Fibroblast of skin of scalp (primary cell): ENCODE data around the gene PROB1.
"Not testable (repeated sequence)": the region's sequence is repeated elsewhere in the genome, so short reads cannot be mapped to it uniquely, and the experiment has no call there.

Experiments
- DNase-seq: peaks from one replicate; pipeline ENCODE4 v3.0.0-alpha.2; 2013

PROB1 gene

GRCh38 chr5:139378101-139378825 lies 16.6 kb downstream of the PROB1 start:
- no peak for DNase-seq

DNA sequence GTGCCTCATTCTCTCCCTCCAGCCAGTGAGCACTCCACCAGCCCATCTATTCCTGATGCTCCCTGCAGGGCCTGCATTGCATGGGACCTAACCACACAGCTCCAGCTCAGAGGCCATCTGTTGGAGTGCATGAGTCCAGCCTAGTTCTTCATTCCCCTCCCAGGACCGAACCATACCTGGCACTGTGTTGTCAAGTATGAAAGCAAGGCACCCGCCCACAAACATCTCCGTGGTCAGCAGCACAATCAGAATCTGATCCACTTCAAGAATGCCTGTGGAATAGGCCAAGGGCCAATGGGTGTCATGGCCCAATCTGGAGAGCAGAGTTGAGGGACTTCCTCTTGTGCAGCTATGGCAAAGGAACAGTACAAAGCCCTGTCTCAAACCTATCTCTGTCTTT lies 17.7 kb downstream of the PROB1 start:
- no peak for DNase-seq

GRCh38 chr5:139376364-139376763 lies 18.5 kb downstream of the PROB1 start:
- DNase-seq: no peak

DNA sequence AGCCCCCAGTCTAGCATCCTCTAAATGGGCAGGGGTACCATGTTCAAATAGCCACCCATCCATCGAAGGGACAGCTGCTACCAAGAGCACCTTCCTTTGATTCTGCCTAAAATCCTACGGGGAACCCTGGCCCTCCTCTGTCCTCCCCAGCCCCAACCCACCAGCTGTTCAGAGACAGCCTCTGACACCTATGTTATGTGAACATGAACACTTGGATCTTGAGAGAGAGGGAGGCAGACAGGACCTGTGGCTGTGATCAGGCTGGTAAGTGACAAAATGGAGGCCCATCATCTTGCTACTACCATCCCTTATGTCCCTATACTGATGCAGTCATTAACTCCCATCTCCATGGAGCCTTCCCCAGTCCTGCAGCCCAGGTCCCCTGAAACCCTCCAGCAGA lies 20.0 kb downstream of the PROB1 start:
- DNase-seq: no peak

- DNase-seq: no peak
Measured at GRCh38 chr5:139371482-139372435, 23.1 kb downstream of the PROB1 start.

DNA sequence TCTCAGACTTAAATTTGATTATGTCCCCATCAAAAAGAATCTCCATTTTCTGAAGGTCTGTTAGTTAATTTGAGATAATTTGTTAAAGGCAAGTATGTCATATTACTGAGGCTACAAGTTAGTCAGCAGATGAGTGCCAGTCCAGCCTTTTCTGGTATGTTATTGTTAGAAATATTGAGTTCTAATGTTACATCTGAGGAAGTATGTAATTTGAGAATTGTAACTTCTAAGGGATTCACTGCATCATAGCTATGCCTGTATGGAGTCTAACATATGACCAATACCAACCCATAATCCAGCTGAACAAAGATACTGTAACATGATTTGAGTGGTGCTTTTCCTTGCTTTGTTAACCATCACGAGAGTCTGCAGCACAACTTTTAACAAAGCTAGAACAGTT lies 25.7 kb downstream of the PROB1 start:
- DNase-seq: peak; percentile 72

- DNase-seq: no peak
Measured at GRCh38 chr5:139368613-139369012, 26.3 kb downstream of the PROB1 start.

DNA sequence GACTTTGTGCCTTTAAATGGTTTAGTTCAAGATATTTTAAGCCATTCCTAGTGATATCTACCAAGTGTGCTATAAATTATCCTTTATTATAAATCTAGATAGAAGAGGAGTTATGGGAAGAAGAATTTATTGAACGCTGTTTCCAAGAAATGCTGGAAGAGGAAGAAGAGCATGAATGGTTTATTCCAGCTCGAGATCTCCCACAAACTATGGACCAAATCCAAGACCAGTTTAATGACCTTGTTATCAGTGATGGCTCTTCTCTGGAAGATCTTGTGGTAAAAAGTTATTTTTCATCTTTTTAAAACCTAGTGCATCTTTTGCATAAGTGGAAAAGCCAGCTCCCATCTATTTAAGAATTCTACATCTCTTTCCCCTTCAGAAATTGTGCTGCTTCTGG lies 30.4 kb downstream of the PROB1 start:
- no peak for DNase-seq

DNA sequence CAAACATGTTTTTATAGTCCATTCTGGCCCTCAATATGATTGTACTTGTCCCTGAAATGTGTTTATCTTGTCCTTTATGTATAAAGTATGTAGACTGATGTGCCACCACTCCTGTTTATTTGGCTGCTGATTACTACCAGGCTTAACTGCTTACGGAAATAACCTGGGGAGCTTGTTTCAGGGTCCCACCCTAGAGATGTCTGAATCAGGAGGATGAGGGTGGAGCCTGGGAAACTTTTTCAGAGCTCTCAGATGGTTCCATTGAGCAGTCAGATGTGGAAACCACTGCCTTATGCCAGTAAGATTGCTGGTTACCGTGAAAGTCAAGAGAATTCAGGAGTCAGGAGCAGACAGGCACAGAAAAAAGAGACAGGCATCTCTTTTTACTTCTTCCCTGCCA lies 31.0 kb downstream of the PROB1 start:
- no peak for DNase-seq

GRCh38 chr5:139361835-139362429 lies 33.0 kb downstream of the PROB1 start:
- no peak for DNase-seq

DNA sequence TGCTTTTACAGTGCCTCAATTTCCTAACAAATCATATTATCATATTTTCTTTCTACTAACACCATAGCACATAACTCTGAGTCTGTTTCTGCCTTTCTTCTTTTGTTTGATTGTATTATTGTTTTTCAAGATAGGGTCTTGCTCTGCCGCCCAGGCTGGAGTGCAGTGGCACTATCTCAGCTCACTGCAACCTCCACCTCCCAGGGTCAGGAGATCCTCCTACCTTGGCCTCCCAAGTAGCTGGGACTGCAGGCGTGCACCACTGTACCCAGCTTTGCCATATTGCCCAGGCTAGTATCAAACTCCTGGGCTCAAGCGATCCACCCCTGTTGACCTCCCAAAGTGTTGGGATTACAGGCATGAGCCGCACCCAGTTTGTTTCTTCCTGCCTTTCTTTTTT lies 34.5 kb downstream of the PROB1 start:
- no peak for DNase-seq

GRCh38 chr5:139358064-139358463 lies 36.8 kb downstream of the PROB1 start:
- DNase-seq: no peak

DNA sequence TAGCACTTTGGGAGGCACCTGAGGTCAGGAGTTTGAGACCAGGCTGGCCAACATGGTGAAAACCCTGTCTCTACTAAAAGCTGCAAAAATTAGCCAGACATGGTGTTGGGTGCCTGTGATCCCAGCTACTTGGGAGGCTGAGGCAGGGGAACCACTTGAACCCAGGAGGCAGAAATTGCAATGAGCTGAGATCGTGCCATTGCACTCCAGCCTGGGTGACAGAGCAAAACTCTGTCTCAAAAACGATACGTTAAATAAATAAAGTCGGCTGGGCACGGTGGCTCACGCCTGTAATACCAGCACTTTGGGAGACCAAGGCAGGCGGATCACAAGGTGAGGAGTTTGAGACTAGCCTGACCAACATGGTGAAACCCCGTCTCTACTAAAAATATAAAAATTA lies 39.0 kb downstream of the PROB1 start:
- DNase-seq: not testable (repeated sequence)

DNA sequence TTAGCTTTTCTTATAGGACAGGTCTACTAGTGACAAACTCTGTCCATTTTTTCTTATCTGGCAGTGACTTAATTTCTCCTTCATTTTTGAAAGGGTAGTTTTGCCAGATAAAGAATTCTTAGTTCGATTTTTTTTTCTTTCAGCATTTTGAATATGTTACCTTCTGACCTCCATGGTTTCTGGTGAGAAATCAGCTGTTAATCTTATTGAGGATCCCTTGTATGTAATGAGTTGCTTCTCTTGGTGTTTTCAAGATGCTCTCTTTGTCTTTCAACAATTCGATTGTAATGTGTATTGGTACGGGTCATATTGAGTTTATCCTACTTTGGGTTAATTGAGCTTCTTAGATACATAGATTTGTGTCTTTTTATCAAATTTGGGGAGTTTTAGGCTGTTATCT lies 40.7 kb downstream of the PROB1 start:
- no peak for DNase-seq

DNA sequence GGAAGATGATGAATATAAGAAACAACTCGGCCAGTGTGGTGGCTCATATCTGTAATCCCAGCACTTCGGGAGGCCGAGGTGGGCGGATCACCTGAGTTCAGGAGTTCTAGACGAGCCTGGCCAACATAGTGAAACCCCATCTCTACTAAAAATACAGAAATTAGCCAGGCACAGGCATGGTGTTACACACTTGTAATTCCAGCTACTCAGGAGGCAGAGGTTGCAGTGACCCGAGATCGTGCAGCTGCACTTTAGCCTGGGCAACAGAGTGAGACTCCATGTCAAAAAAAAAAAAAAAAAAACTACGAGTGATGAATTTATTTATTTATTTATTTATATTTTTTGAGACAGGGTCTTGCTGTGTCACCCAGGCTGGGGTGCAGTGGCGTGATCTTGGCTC lies 47.0 kb downstream of the PROB1 start:
- DNase-seq: not testable (repeated sequence)

DNA sequence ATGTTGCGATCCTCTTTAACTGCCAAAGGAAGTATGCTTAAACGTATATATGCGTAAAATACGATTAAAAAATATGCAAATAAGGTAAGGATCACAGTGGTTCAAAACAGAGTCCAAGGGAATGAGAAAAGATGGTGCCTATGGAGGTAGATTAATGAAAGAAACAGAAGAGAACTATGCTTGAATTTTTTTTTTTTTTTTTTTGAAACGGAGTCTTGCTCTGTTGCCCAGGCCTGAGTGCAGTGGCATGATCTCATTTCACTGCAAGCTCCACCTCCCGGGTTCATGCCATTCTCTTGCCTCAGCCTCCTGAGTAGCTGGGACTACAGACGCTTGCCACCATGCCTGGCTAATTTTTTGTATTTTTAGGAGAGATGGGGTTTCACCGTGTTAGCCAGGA lies 49.5 kb downstream of the PROB1 start:
- not testable (repeated sequence) for DNase-seq

DNA sequence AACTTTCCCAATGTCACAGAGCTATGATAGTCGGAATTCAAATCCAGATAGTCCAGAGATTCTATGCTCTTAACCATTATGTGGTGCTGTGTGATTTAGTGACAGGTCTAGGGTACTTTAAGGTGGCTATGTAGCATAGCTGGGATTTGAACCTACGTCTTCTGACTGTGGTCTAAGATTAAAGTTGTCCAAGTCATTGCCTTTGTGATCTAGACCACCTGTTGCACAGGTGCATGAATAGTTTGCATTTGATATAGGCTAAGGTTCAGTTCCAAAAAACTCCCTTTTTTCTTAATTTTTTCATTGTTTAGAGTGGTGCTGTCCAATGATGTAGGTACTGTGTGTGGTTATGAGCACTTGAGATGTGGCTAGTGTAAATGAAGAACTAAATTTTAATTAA lies 50.7 kb downstream of the PROB1 start:
- no peak for DNase-seq

- no peak for DNase-seq
Measured at GRCh38 chr5:139343476-139343875, 51.4 kb downstream of the PROB1 start.

DNA sequence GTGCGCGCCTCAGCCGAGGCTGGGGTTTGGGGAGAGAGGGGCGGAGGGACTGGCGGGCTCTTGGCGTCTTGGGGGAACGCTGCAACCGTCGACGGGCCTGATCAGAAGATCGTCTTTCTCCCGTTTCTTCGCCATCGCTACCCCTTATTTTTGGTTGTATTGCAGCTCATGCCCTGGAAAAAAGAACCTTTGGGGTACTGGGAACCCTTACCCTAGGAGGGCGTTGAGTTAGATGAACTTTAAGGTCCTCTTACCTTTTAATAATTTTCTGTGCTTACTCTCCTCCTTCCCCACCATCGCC lies 52.5 kb downstream of the PROB1 start:
- DNase-seq: no peak

DNA sequence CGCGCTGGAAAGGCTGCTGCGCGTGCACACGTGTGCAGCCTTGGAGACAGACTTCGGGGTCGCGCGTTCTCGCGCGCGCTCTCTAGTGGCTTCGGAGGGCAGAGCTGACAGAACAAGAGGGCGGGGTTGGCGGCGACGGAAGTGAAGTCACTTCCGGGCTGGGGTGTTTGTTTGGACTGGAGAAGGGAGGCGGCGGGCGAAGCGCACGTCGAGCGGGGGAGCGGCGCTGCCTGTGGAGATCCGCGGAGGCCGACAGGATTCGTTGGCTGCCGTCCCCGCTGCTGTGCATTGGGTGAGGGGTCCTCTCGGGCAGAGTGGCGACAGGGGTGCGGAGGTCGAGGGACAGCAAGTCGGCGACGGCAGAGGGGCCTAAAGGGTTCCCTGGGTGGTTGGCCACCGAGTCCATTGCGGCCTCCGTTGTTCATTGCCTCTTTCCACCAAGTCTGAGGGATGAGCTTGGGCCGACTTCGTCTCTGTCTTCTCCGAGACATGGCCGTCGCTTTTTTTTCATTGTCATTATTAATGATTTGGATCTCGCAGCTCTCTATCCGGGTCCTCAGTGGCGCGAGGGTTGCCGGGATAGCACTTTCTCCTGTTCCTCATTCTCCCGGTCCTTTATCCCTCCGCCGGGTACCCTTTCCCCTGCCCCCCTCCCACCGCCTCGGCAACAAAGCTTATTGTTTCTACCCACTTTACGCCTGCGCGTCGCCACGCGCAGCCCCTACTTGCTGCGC lies 53.0 kb downstream of the PROB1 start, which contains the start of gene PAIP2:
TSS of gene PAIP2 (plus strand) at position 166 of the 734 bp plus-strand sequence. CDS start 21,931 bp downstream, outside the sequence.
- peak; percentile 98 for DNase-seq

GRCh38 chr5:139341187-139341688 lies 53.7 kb downstream of the PROB1 start:
- no peak for DNase-seq
